ENCODE results near the gene CELSR2. TPM values are rescaled to one million over a fixed set of nuclear protein-coding genes. Genes with fewer than 3 reads are reported as not detected.

Gene CELSR2
- total and polyA plus RNA-seq, 10 donors: 0.20 to 2.9 (median 1.1) TPM

DNA sequence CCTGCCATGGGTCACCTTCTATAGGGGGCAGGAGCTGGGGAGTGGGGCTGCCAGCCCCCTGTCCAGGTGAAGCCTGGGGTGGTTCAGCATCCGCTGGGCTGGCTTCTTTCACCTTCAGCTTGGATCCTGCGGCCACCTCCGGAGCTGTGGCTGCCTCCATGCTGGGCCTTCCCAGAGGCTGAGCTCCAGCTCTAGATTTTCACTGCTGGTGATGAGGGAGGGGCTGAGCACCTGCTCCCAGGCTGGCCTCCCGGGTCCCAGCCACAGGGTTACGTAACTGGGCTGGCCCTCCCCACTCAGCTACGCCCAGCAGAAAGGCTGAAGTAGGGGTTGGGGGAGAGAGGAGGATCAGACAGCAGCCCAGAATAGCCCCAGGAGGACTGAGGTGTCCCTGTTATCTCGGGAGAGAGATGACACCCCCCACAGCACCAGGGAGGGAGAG lies 57.5 kb downstream of the CELSR2 start, which contains the start of gene MYBPHL:
MYBPHL (minus strand) TSS at position 180 of the 442 bp plus-strand sequence; CDS start at position 160, 20 bp downstream.
- intact Hi-C loops (cut with DNase I; ENCODE audit: low total_unique reads): no loop called here
- Histone ChIP-seq H3K36me3 (peaks cover 0 to 31% (median 0%) of the 10 kb centered on the region in 6 donors), H3K9me3 (no peaks in the 10 kb centered on the region), H3K27me3 (replicated peaks in 1 of 7) (peaks cover 0 to 13% (median 0%) of the 10 kb centered on the region in 7 donors), H3K27ac (no peak within 1 kb of the TSS), H3K4me3 (no peak within 1 kb of the TSS), H3K4me1 (peaks cover 0 to 17% (median 8%) of the 10 kb centered on the region in 6 donors)
- TF ChIP-seq POLR2AphosphoS5 (IDR thresholded peaks at IDR 0.05) (peak in 1 of 3 donors; percentile 6), POLR2A (IDR thresholded peaks at IDR 0.05) (no peak)
- DNase-seq: no peak
- 64 to 83% (median 68%) methylated on average over 1 to 7 of the region's 7 CpGs for WGBS, 5 donors

DNA sequence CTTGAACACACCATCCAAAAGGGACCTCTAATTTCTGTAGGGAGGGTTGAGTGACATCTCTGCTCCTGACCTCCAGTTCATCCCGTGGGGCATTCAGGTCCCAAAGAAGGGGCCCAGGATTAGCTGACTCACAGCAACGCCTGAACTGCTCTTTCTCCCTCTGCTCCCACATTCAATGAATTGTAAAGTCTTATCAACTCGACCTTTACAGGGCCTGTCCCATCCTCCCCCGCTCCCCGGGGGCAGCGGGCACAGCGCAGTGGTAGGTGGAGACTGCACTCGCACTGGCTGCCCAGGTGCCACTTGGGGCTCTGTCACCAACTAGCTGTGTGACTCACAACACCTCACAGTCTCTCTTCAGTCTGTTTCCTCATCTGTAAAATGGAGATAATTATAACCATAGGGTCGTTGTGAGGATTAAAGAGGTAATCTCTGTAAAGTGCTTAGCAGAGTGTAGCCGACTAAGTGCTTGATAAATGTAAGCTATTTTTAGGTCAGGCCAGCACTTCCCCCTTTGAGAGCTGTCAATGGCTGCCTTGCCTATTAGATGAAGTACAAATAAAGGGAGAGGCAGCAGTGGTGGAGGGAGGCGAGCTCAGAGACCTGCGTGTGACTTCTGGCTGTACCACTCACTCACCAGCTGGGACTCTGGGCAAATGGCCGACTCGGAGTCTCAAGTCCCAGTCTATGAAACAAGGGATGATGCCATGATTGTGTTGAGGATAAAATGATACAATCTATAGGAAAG lies 58.1 kb downstream of the CELSR2 start:
- H3K4me1 ChIP-seq: peaks cover 0 to 17% (median 8%) of the 10 kb centered on the region in 6 donors
- WGBS, 5 donors: 45 to 53% (median 50%) methylated on average over 14 of the region's 14 CpGs
- H3K27me3 ChIP-seq (replicated peaks in 1 of 7): peaks cover 0 to 13% (median 0%) of the 10 kb centered on the region in 7 donors
- H3K36me3 ChIP-seq: peaks cover 0 to 34% (median 0%) of the 10 kb centered on the region in 6 donors
- no peak for DNase-seq
- intact Hi-C loops (cut with DNase I; ENCODE audit: low total_unique reads): no loop called here
- TF ChIP-seq CTCF (IDR thresholded peaks at IDR 0.05 in 8 of 11, conservative IDR thresholded peaks at IDR 0.05 in 3 of 11): no peak
- TF ChIP-seq POLR2AphosphoS5 (IDR thresholded peaks at IDR 0.05): no peak
- TF ChIP-seq POLR2A (IDR thresholded peaks at IDR 0.05): no peak
- H3K4me3 ChIP-seq: no peak overlapping the region
- H3K9me3 ChIP-seq: no peaks in the 10 kb centered on the region
- no peak overlapping the region for H3K27ac ChIP-seq

GRCh38 chr1:109309347-109309746 lies 60.0 kb downstream of the CELSR2 start:
- TF ChIP-seq POLR2AphosphoS5 (IDR thresholded peaks at IDR 0.05): no peak
- TF ChIP-seq CTCF (IDR thresholded peaks at IDR 0.05 in 8 of 11, conservative IDR thresholded peaks at IDR 0.05 in 3 of 11): no peak
- TF ChIP-seq POLR2A (IDR thresholded peaks at IDR 0.05): no peak
- Histone ChIP-seq H3K9me3 (no peaks in the 10 kb centered on the region), H3K27me3 (replicated peaks in 1 of 7) (peaks cover 0 to 4% (median 0%) of the 10 kb centered on the region in 7 donors), H3K4me3 (no peak overlapping the region), H3K36me3 (peaks cover 0 to 52% (median 0%) of the 10 kb centered on the region in 6 donors), H3K4me1 (peaks cover 0 to 17% (median 8%) of the 10 kb centered on the region in 6 donors), H3K27ac (no peak overlapping the region)
- DNase-seq: no peak
- 50 to 75% (median 59%) methylated on average over 2 of the region's 2 CpGs for WGBS, 5 donors
- intact Hi-C loops (cut with DNase I; ENCODE audit: low total_unique reads): no loop called here

DNA sequence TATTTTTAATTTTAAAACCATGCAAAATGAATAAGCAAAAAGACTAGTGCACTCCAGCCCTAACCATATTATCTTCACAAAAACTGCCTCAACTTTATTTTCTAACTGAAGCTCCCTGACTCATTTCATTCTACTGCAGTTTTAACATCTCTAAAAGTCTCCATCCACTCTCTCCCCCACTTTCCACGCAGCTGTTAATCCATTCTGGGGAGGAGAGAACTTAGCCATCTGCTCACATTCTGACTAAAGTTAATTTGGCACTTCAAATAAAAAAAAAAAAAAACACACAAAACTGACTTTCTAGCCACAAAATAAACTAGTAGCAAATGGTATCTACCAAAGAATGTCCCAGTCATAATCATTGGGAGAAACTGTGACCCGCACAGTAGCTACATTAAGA lies 62.9 kb downstream of the CELSR2 start:
- peaks cover 0 to 81% (median 0%) of the 10 kb centered on the region in 6 donors for H3K36me3 ChIP-seq
- intact Hi-C loops (cut with DNase I; ENCODE audit: low total_unique reads): no loop called here

More for the DNA sequence above, 62.9 kb downstream of the CELSR2 start:
- TF ChIP-seq CTCF (IDR thresholded peaks at IDR 0.05 in 8 of 11, conservative IDR thresholded peaks at IDR 0.05 in 3 of 11) (no peak), POLR2A (IDR thresholded peaks at IDR 0.05) (no peak), POLR2AphosphoS5 (IDR thresholded peaks at IDR 0.05) (no peak)
- WGBS, 5 donors: 87 to 95% (median 89%) methylated on average over 2 of the region's 2 CpGs
- Histone ChIP-seq H3K9me3 (no peaks in the 10 kb centered on the region), H3K4me3 (no peak overlapping the region), H3K27ac (no peak overlapping the region), H3K4me1 (peaks cover 0 to 10% (median 4%) of the 10 kb centered on the region in 6 donors), H3K27me3 (replicated peaks in 1 of 7) (no peaks in the 10 kb centered on the region)
- DNase-seq: no peak

Data from spleen (tissue), 11 donors.